DMS53 (cell line): Measurements from ENCODE around the gene BRINP2.

Experiments
- DNase-seq: peaks from one replicate; lab custom pipeline; 2025; lab: John Stamatoyannopoulos, UW

Gene BRINP2

GRCh38 chr1:177219554-177220458 lies 49.0 kb downstream of the BRINP2 start:
- peak; percentile 58 for DNase-seq

DNA sequence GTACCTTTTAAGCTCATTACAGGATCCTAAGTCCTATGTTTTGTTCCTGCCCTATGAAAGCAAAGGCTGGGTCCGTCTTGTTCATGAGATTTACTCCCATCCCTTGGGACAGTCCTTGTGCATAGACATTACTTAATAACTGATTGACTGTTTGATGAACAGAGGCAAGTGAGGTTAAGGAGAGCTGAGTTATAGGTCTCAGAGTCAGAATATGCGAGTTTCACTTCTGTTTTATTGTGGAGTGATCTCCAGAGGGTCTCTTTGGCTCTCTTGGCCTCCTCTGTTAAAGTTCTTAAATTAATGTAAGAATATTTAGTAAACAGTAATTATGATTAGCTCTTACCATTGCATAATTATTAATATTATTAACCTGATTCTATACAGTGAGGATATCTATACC lies 52.6 kb downstream of the BRINP2 start:
- no peak for DNase-seq

- DNase-seq: no peak
Measured at GRCh38 chr1:177227978-177228692, 57.4 kb downstream of the BRINP2 start.

- DNase-seq: peak; percentile 37
Measured at GRCh38 chr1:177228693-177229065, 57.9 kb downstream of the BRINP2 start.

GRCh38 chr1:177229781-177230180 lies 59.0 kb downstream of the BRINP2 start:
- no peak for DNase-seq

DNA sequence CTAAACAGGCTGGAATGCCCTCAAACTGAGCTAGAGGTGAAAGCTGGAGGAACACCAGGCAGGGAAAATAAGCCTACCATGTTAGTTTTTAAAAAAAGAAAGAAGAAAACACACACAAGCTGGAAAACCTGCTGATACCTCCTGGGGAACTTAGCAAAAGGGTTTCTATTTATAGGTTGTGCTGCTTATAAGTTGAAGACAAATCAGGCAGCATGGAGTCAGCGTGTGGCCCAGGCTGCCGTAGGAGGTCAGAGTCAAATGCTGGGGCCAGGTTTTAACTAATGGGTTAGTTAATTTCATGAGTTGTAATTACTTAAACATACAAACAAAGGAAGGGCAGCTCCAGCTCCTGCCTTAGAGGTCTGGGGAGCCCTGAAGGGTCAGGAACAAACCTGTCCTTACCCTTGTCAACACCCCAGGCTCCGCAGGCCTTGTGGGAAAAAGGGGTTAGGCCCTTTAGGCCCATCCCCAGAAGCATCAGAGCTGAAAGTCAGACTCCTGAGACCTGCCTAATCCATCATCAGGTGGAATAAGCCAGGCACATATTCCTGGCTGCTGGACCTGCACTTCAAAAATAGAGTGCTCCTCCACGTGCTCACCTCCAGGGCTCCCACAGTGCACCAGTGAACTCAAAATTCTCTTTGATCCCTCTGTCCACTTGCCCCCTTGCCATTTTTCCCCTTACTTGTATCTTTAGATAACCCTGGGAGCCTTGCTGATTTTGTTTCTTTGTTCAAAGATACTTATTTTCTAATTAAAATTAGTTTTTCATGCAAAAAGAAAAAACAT lies 59.7 kb downstream of the BRINP2 start:
- DNase-seq: no peak

DNA sequence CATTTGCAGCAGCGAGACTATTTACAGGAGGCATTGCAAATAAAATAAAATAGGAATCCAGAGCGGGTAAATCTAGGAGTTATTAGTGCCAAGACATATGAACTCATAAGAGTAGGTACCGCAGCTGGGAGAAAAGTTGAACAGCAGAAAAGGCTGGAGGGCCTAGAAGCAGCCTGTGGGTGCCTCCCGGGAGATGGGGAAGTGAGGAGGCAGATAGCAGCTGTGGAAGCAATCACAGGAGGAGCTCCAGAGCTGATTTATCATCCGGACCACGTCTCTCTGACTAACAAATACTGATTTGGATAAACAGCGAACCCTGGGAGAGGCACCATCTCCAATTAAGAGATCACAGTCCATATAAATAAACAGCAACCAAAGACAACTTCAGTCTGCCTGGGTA lies 64.6 kb downstream of the BRINP2 start:
- DNase-seq: no peak

- DNase-seq: no peak
Measured at GRCh38 chr1:177236962-177237361, 66.2 kb downstream of the BRINP2 start.

DNA sequence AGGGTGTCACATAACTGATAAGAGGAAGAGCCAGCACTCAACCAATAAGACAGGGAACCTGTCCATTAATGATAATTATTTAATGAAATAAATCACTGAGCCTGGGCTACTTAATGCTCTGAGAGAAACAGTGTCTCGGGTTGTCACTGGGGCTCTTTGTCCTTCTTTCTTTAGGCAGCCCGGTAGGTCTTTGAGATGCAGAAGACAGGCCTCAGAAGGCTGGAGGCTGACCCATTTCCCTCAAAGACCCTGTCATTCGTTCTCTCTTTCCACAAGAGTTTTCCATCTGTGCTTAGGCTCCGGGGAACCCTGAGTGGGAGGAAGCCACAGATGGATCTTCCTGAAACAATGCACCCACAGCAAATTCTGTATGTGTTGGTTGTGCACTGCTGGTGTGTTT lies 68.2 kb downstream of the BRINP2 start:
- DNase-seq: no peak

DNA sequence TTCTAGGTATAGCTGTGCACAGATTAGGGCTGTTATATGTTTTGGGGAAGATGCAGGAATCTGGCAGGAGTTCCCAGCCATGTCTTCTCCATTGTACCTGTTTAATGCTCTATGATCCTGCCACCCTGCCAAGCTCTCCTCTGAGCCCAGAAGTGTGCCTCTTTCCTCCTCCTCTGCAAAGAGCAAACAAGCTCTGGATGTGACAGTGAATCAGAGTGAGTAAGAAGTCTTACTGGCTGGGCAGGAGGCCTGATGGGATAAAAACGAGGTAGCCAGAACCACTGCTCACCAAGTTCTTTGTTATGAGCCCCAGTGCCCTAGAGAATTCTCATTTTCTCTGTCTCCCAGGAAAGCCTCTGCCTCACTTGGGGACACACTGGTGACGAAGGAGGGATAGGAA lies 69.0 kb downstream of the BRINP2 start:
- no peak for DNase-seq

- no peak for DNase-seq
Measured at GRCh38 chr1:177243773-177244172, 73.0 kb downstream of the BRINP2 start.

DNA sequence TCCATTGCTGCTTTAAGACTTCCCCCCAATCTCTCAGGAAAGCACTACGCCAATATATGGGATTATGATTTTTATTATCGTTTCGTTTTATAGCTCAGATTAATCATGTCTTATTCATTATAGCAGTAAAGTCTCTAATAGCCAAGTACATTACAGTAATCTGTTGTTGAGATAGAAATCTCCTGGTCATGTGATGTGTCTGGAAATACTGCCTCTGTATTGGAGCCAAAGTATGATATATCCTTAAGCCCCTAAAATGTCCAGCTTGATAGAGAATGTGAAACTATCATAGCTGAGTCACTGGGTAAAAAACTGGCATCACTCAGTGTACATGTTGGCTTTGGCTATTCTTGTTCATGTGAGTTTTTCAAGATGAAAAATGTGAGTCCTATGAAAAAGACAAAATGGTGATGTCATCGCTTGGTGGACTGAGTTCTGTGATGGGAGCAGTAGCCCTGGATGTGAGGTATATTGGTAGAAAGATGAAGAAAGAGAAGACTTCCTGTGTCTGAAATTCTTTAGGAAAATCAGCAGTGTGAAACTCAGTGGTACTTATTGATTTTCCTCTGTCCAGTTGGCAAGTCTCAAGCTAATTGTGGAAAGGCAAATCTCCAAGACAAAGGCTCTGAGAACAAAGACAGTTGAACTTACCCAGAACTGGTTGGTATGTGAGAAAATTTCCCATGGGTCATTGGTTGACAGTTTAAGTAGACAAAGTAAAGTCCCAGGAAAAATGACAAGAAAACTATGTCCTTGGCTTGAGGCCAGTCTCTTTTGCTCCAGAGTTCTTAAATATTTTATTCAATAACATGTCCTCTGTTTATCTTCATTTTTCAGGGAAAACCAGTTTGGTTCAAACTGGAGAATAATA lies 76.2 kb downstream of the BRINP2 start:
- peak; percentile 4 for DNase-seq

DNA sequence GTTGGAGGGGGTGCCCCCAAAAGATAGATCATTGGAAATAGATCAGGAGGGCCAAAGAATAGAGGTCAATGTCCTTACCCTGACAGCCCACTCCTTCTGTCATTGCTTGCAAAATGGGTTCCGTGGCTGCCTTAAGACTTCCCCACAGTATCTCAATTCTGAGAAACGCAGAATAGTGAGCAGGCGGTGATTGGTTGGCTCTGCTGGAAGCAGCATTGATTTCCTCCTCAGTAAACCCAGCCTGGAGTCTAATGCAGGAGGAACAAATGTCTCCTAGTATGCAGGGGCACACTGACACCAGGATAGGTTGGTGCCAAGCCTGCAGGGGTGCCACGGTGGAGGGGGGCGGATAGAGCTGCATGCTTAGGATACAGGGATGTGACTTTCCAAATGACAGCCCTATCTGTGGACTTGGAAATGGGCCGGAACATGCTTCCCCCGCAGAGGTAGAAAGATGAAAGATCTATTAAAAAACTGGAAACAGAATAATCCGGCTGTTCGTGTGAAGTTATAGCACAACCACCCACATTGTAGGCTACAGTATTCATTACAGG lies 76.9 kb downstream of the BRINP2 start:
- no peak for DNase-seq

DNA sequence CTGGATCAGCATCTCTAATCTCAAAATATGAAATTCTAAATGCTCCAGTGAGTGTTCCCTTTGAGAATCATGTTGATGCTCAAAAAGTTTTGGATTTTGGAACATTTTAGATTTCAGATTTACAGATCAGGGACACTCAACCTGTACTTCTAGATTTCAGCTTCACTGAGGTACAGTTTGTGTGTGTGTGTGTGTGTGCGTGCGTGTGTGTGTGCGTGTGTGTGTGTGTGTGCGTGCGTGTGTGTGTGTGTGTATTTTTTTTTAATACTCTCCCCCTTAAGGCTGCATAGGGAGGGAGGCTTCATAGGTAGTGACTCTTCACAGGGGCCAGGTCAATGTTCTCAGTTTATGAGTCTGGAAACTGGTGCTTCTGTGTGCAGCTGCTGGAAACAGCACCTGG lies 77.5 kb downstream of the BRINP2 start:
- DNase-seq: no peak

GRCh38 chr1:177249231-177249630 lies 78.5 kb downstream of the BRINP2 start:
- DNase-seq: peak; percentile 15

DNA sequence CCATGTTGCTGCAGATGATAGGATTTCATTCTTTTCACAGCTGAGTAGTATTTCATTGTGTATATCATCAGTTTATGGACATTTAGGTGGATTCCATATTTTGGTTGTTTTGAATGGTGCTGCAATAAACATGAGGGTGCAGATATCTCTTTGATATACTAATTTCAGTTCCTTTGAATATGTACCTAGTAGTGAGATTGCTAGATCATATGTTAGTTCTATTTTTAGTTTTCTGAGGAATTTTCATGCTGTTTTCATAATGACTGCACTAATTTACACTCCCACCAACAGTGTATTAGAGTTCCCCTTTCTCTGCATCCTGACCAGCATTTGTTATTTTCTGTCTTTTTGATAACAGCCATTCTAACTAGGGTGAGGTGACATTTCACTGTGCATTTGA lies 82.1 kb downstream of the BRINP2 start:
- DNase-seq: no peak

DNA sequence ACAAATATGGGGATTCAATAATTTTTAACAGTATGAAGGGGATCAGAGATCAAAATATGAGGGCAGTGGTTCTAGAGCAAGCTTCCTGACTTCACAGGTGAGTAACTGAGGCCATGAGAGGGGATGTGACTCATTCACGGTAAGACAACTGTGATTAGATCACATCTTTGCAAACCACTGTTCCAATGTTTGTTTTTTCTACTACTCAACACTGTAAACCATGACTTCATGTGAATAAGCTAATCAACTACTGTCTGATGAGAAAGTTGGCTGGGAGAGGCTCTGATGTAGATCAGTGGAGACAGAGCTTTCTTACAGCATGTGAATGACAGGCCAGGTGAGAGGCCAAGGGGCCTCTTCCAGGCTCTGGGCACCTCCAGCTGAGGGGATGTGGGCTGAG lies 84.7 kb downstream of the BRINP2 start:
- DNase-seq: peak; percentile 96

DNA sequence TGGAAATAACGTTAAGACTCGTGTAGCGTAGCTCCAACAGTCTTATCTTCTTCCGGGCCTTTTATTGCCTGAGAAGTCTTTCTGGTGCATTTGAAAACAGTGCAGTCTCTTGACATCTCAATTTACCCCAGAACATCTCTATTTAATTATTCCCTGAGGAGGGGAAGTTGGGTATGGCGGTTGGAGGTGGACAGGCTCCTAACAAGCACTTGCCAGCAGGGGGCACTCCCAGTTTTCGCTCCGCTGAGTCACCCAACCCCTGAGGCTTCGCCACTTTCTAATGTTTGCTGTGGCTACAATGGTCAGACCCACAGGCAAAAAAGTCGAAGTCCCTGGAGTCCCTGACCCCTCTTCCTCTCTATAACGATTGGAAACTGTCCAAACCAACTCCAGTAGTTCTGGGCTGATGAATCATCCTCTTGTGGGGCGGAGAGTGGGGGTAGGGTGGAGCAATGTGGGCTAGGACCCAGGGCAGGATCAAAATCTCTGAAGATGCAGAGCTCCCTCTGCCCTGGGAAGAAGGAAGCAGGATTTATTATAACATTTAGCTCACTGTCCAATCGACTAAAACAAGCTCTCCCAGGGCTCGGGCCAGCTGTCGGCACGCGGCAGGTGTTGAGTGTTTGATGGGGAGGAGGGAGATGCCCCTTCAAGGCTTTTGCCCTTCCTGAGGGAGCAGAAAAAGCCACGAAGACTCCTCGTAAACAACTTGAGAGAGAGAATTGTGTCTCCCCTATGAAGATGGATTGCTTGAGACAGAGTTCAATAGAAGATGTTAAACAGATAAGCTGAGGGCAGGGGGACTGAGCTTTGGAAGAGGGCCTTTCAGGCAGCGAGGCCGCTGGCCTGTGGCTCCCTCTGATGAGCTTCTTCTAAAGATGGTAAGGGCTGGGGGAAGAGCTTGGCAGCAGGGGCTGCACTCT lies 85.7 kb downstream of the BRINP2 start:
- peak; percentile 95 for DNase-seq

DNA sequence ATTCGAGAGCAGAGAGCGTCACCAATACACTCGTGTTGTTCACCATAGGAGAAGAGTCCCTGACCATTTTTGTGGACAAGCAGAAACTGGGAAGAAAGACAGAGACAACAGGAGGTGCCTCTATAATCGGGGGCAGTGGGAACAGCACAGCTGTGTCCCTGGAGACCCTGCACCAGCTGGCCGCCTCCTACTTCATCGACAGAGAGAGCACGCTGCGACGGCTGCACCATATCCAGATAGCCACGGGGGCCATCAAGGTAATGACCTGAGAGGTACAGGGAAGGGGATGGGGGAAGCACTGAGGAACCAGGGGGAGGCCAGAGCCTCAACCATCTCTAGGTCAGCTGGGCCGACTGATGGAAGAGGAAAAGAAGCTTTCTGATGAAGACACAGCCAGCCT lies 86.4 kb downstream of the BRINP2 start:
- DNase-seq: no peak

GRCh38 chr1:177257576-177257975 lies 86.8 kb downstream of the BRINP2 start:
- DNase-seq: no peak
